ENCODE results near the gene RNF214.
"Not testable (repeated sequence)": the region's sequence is repeated elsewhere in the genome, so short reads cannot be mapped to it uniquely, and the experiment has no call there.

RNF214 gene

DNA sequence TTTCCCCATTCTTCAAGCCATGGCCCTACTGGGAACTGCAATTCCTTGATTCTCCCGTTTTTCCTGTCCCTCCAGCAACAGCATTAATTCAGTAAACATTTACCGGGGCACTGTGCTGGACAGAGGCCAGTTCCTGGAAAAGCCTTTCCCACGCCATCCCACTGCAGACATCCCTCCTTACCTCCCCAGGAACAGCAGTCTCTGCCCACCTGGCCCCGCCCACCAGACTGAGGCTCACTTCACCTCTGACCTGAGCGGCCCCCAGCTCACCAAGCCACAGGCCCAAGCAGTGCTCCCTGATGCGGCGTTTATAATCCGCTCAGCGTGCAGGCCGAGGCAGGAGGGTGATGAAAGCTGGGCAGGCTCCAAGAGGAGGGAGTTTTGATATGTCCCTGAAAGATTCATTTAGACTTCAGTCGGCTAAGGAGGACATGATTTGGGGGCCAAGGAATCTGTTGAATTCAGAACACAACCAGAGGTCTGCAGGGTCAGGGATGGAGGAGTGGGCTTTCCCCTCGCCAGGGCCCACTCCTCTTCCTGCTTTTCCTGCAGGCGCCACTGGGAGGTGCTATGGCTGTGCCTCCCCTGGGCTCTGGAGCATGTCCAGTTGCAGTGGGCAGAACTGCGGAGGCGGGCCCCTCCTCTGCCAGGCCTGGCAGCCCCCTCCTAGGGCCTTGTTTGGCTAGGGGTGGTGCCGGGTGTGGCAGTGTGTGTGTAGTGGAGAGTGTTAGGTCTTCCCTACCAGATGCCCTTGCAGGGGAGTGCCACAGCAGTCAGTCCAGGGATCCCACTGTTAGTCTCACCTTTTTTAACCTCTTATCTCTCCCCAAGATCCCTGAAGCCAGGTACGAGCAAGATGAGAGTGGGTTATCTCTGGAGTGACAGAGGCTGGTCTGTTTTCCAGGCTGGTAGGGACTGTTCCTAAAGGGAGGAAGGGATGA lies 34.7 kb upstream of the RNF214 start:
- DNase-seq (ENCODE audit: low read depth in 2 of 2) = no peak

- DNase-seq (ENCODE audit: low read depth in 2 of 2) = no peak
These were observed 33.9 kb upstream of the RNF214 start for GRCh38 chr11:117198613-117199012.

DNA sequence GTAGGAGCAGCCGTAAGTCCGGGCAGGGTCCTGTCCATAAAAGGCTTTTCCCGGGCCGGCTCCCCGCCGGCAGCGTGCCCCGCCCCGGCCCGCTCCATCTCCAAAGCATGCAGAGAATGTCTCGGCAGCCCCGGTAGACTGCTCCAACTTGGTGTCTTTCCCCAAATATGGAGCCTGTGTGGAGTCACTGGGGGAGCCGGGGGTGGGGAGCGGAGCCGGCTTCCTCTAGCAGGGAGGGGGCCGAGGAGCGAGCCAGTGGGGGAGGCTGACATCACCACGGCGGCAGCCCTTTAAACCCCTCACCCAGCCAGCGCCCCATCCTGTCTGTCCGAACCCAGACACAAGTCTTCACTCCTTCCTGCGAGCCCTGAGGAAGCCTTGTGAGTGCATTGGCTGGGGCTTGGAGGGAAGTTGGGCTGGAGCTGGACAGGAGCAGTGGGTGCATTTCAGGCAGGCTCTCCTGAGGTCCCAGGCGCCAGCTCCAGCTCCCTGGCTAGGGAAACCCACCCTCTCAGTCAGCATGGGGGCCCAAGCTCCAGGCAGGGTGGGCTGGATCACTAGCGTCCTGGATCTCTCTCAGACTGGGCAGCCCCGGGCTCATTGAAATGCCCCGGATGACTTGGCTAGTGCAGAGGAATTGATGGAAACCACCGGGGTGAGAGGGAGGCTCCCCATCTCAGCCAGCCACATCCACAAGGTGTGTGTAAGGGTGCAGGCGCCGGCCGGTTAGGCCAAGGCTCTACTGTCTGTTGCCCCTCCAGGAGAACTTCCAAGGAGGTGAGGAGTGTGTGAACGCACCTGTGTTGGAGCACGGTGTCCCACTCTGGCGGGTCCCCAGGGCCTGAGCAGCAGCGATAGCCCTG lies 33.2 kb upstream of the RNF214 start, which contains the start of gene TAGLN:
Gene TAGLN (plus strand): TSS at position 318 of the 863 bp plus-strand sequence. CDS start 3,644 bp downstream, outside the sequence.
- DNase-seq (ENCODE audit: low read depth in 2 of 2) = no peak

DNA sequence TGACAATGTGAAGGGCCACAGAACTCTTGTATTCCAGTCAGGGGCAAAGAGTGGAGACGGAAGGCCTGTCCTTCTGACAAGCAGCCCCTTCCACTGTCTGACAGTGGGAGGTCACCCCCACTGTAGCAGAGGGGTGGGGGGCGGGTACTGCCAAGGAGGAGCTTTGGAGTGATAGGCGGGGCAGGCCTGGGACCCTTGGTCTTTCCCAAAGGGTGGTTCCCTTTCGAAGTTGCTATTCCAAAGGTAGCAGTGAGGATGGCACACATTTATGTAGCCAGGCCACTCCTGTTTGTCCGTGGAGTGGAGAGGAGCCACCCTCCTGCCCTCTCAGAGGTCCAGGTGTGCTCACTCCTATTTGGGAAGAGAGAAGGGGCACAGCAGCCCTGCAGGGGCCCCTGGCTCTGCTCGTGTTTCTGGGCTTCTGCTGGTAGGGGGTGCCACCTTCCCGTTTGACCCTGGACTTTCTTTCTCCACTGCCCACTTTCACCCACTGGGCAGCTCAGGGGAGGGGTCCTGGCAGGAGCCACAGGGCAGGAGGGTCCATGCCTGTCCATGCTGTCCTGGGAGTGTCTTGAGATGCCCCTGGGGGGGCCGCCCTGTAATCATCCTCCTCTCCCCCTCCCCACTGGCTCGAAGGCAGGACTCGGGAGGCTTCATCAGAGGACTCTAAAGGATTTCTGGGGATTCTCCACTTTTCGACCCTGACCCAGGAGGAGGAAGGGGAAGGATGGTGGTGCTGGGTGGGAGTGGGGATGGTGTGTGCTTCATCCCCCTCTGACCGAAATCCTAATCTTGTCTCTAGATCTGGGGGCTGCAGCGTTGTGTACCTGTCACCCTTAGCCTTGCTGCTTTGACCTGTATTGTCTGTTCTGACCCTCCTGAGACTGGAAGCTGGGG lies 32.3 kb upstream of the RNF214 start:
- DNase-seq (ENCODE audit: low read depth in 2 of 2) = no peak

DNA sequence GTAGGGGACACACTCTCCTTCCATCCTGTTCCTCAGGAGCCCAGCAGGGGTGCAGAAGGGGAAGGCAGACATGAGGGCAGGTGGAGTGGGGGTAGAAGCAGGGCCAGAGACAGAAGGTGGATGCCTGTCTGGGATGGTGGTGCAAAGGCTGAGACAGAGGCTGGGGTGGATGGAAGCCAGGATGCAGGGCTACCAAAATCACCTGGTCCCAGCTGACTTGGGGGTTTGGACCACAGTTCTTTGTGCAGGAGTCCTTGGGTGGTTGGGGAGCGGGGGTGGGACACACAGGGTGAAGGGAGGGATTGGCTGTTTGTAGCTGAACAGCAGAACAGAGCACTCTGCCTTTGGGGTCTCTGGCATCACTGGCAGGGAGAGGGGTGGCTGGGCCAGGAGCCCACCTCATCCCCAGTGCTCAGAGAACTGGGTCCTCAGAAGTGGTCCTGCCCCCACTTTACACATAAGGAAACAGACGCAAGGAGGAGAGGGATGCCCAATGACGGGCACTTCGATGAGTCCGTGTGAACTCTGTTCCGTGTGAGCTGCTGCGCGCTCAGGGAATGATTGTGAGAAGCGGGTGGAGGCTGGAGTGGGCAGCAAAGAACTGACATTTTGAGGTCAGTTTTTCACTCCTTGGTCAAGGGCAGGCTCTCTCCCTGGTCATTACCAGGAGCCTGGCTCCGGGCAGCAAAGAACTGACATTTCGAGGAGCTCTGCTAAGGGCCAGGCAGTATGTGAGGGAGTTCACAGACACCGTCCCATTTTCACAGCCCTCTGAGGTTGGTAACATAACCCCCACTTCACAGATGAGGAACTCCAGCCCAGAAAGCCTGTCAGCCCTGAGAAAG lies 31.4 kb upstream of the RNF214 start:
- no peak for DNase-seq (ENCODE audit: low read depth in 2 of 2)

- DNase-seq (ENCODE audit: low read depth in 2 of 2) = no peak
These were observed 30.7 kb upstream of the RNF214 start for GRCh38 chr11:117201658-117202305.

- no peak for DNase-seq (ENCODE audit: low read depth in 2 of 2)
These were observed 29.9 kb upstream of the RNF214 start for GRCh38 chr11:117202386-117203068.

DNA sequence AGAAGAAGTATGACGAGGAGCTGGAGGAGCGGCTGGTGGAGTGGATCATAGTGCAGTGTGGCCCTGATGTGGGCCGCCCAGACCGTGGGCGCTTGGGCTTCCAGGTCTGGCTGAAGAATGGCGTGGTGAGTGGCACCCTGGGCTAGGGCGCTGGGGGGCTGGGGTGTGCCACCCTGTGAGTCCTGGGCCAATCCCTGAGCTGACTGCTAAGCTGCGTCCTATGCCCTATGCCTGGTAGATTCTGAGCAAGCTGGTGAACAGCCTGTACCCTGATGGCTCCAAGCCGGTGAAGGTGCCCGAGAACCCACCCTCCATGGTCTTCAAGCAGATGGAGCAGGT lies 29.4 kb upstream of the RNF214 start:
- no peak for DNase-seq (ENCODE audit: low read depth in 2 of 2)

GRCh38 chr11:117204283-117205080 lies 28.0 kb upstream of the RNF214 start:
- no peak for DNase-seq (ENCODE audit: low read depth in 2 of 2)

DNA sequence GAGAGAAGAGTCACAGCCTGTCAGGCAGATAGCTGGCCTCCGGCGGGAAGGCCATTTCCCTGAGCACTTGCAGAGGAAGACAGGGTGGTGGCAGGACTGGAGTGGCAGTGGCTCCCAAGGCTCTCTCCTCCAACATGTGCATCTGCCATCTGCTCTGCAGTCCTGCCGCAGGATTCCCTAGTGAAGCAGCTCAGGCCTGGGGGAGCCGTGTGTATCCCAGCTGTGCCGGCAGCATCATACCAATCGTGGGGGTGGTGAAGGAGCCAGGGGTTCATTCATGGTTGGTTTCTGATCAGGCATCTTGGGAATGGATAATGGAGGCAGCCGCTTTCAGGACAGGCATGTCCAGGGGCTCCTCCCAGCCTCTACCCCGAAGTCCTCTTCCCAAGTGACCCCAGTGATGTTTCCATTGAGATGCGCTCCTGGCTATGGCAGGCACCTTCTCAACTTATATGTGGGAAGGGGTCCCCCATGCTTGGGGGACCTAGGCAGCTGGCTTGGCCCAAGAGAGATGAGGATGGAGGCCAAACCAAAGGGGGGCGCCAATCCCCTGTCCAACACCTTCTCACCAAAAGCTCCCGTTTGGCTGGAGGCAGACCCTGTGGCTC lies 27.2 kb upstream of the RNF214 start:
- no peak for DNase-seq (ENCODE audit: low read depth in 2 of 2)

GRCh38 chr11:117206111-117206510 lies 26.4 kb upstream of the RNF214 start:
- DNase-seq (ENCODE audit: low read depth in 2 of 2) = not testable (repeated sequence)

DNA sequence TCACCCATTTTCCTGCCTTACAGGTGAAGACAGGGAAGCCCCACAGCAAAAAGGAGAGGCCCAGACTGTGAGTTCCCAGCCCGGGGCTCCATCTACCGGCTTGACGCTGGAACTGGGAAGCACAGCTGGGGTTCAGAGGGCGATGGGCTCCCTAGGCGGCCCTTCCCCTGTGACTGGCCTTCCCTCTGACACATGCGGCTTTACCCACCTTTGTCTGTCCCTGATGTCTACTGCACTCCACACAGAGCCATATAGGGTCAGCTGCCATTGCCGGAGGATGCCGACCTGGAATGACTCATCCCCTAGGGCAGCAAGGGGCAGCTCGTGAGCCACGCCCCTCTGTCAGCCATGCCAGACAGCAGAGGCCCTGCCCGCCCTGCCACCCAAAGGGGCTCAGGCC lies 25.6 kb upstream of the RNF214 start:
- not testable (repeated sequence) for DNase-seq (ENCODE audit: low read depth in 2 of 2)

DNA sequence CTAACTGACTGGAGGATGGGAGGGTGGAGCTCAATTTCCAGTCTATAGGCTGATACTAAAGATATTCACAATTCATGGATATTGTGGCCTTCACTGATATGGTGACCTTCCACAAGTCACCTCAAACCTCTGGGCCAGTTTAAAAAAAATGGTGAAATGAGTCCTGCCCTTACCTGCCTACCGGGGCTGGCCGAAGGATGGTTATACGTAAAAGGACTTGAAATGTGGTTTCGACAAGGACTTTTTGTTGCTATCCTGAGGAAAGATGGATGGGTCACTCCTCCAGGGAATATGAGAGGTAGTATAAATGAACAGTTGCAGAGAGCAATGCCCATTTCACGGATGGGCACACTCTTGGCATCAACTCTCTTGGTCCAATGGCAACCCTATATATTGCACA lies 25.0 kb upstream of the RNF214 start:
- DNase-seq (ENCODE audit: low read depth in 2 of 2) = not testable (repeated sequence)

DNA sequence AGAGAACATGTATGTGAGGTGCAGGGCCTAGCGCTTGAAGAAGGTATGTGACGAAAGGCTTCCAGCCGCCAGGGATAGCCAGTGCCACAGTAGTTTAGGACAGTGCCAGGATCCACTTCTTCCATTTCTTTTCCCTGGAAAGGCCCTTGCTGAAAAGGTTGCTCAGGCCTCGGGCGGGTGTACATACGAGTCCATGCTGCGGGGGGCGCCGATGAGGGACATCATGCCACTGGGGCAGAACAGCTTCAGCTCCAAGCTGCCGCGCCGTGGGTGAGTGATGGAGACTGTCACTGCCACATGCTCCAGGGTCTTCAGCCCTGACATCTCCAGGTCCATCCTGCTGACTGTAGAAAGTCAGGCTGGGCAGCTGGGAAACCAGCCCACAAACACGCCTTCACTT lies 23.8 kb upstream of the RNF214 start:
- DNase-seq (ENCODE audit: low read depth in 2 of 2) = not testable (repeated sequence)

DNA sequence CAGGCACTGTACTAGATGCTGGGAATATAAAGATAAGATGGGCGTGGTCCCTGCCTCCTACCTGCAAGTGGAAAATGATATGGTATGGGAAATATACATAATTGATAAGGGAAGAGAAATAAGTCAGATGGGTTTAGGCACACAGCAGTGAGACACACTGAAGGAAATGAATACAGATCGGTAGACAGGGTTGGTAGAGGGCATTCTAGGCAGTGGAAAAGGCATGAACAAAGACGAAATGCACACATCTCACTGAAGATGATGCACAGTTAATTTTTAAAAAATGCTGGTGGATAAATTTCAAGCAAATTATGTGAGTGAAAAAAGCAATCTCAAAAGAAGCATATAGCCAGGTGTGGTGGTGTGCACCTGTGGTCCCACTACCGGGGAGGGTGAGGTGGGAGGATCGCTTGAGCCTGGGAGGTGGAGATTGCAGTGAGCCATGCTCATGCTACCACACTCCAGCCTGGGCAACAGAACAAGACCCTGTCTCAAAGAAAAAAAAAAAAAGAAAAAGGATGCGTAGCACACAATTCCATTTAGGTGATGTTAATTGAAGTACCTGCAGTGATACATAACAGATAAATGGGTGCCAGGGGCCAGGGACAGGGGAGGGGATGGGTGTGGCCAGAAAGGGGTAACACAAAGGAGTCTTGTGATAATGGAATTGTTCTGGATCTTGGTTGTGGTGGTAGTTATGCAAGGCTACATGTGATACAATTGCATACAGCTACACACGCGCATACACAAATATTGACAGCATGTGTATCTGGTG lies 22.9 kb upstream of the RNF214 start:
- DNase-seq (ENCODE audit: low read depth in 2 of 2) = not testable (repeated sequence)

DNA sequence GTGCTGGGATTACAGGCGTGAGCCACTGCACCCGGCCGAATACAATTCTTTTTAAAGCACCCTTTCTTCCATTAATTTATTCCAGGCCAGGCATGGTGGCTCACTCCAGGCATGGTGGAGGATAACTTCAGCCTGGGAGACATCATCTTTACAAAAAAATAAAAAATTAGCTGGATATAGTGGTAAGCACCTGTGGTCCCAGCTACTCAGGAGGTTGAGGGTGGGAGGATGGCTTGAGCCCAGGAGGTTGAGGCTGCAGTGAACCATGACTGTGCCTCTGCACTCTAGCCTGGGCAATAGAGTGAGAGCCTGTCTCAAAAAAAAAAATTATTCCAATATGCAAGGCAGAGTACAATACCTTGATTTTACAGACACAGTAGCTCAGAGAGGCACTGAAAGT lies 21.9 kb upstream of the RNF214 start:
- DNase-seq (ENCODE audit: low read depth in 2 of 2) = no peak

GRCh38 chr11:117212697-117213355 lies 19.6 kb upstream of the RNF214 start:
- no peak for DNase-seq (ENCODE audit: low read depth in 2 of 2)
